RPMI8226 (cell line): ENCODE results near the gene FMO2.
"Not testable (repeated sequence)": the region's sequence is repeated elsewhere in the genome, so short reads cannot be mapped to it uniquely, and the experiment has no call there.

Experiments used
- DNase-seq: peaks from one replicate; pipeline ENCODE4 v3.0.0-alpha.2; 2015

The FMO2 gene

GRCh38 chr1:171221665-171222591 is 36.8 kb downstream of the FMO2 start:
- no peak for DNase-seq

- DNase-seq = no peak
Observed at GRCh38 chr1:171222936-171223335, 37.8 kb downstream of the FMO2 start.

GRCh38 chr1:171224257-171224656 is 39.2 kb downstream of the FMO2 start:
- not testable (repeated sequence) for DNase-seq

GRCh38 chr1:171226747-171227370 is 41.8 kb downstream of the FMO2 start:
- peak; percentile 59 for DNase-seq

GRCh38 chr1:171231326-171231725 is 46.2 kb downstream of the FMO2 start:
- DNase-seq = no peak

GRCh38 chr1:171233183-171233582 is 48.1 kb downstream of the FMO2 start:
- no peak for DNase-seq

GRCh38 chr1:171236231-171236630 is 51.1 kb downstream of the FMO2 start:
- not testable (repeated sequence) for DNase-seq

GRCh38 chr1:171243878-171244277 is 58.8 kb downstream of the FMO2 start:
- no peak for DNase-seq

- peak; percentile 49 for DNase-seq
Observed at GRCh38 chr1:171245458-171246064, 60.5 kb downstream of the FMO2 start.

GRCh38 chr1:171247501-171247900 is 62.4 kb downstream of the FMO2 start:
- DNase-seq = no peak

GRCh38 chr1:171248302-171248701 is 63.2 kb downstream of the FMO2 start, which contains the start of gene FMO1:
FMO1 (plus strand) TSS chr1:171248494; CDS start chr1:171258088, 9,594 bp downstream.
- no peak for DNase-seq

GRCh38 chr1:171248841-171249240 is 63.7 kb downstream of the FMO2 start:
- no peak for DNase-seq

GRCh38 chr1:171250263-171250662 is 65.2 kb downstream of the FMO2 start:
- DNase-seq = no peak

- peak; percentile 21 for DNase-seq
Observed at GRCh38 chr1:171251042-171251951, 66.2 kb downstream of the FMO2 start.

GRCh38 chr1:171251952-171252300 is 66.8 kb downstream of the FMO2 start:
- DNase-seq = no peak

- peak; percentile 82 for DNase-seq
Observed at GRCh38 chr1:171252482-171252881, 67.4 kb downstream of the FMO2 start.

- no peak for DNase-seq
Observed at GRCh38 chr1:171254859-171255258, 69.8 kb downstream of the FMO2 start.

- DNase-seq = peak; percentile 80
Observed at GRCh38 chr1:171256940-171257606, 72.0 kb downstream of the FMO2 start.

- DNase-seq = no peak
Observed at GRCh38 chr1:171257607-171258076, 72.5 kb downstream of the FMO2 start.

- DNase-seq = no peak
Observed at GRCh38 chr1:171258429-171258828, 73.3 kb downstream of the FMO2 start.

GRCh38 chr1:171258943-171259342 is 73.8 kb downstream of the FMO2 start:
- no peak for DNase-seq
